Body of pancreas (tissue), 4 donors: ENCODE measurements around the gene CD84.

Experiments
- CTCF ChIP-seq, 7 experiments: fragments of 450-650 bp in 4 of 7; fragments of 200-600 bp in 3 of 7; sonication (generic) in 3 of 7; IDR thresholded peaks; one replicate each; pipeline ENCODE4 v1.5.1; 2016 to 2019; ENCODE audit warnings: antibody characterized with exemption in 7 of 7
- POLR2A ChIP-seq, 3 donors: fragments of 450-650 bp; IDR thresholded peaks; one replicate each; pipeline ENCODE4 v1.6.1; 2016; ENCODE audit warnings: antibody characterized with exemption in 3 of 3, mild to moderate bottlenecking in 2 of 3

- TF ChIP-seq CTCF (IDR thresholded peaks at IDR 0.05) (no peak), POLR2A (IDR thresholded peaks at IDR 0.05) (no peak)
Observed at GRCh38 chr1:160614410-160614809, 35.1 kb upstream of the CD84 start.
